ENCODE data around the gene TRABD2B. TPM values are rescaled to one million over a fixed set of nuclear protein-coding genes. Genes with fewer than 3 reads are reported as not detected.

The TRABD2B gene
- total RNA-seq, 4 donors from 2014 or later = 0.63 to 3.1 (median 1.7) TPM

GRCh38 chr1:47725511-47725991 lies 271.6 kb downstream of the TRABD2B start:
- DNase-seq (ENCODE audit: low spot score in 2 of 2) = no peak
- WGBS, 2 donors = 16 to 24% methylated on average over 13 of the region's 13 CpGs
- TF ChIP-seq POLR2A (IDR thresholded peaks at IDR 0.05) = no peak
- no peak for TF ChIP-seq CTCF (IDR thresholded peaks at IDR 0.05)
- no peak overlapping the region for H3K4me3 ChIP-seq (ENCODE audit: low read depth, poor library complexity, severe bottlenecking)
- intact Hi-C loops (cut with DNase I; ENCODE audit: low total_unique reads) = loop anchor here (5.0 kb wide), 1 partner anchor 293 kb away; no protein-coding TSS in a partner anchor

GRCh38 chr1:47725000-47725473 lies 272.1 kb downstream of the TRABD2B start:
- DNase-seq (ENCODE audit: low spot score in 2 of 2) = peak in 1 of 2 donors; percentile 80
- intact Hi-C loops (cut with DNase I; ENCODE audit: low total_unique reads) = loop anchor here (5.0 kb wide), 2 partner anchors 293 to 543 kb away; no protein-coding TSS in a partner anchor

GRCh38 chr1:47724432-47724999 lies 272.7 kb downstream of the TRABD2B start:
- WGBS, 2 donors = 42 to 54% methylated on average over 10 to 13 of the region's 13 CpGs
- peak in 1 of 2 donors; percentile 54 for DNase-seq (ENCODE audit: low spot score in 2 of 2)
- no peak overlapping the region for H3K4me3 ChIP-seq (ENCODE audit: low read depth, poor library complexity, severe bottlenecking)
- TF ChIP-seq POLR2A (IDR thresholded peaks at IDR 0.05) (no peak), CTCF (IDR thresholded peaks at IDR 0.05) (no peak)
- intact Hi-C loops (cut with DNase I; ENCODE audit: low total_unique reads) = loop anchor here (5.0 kb wide), 1 partner anchor 542 kb away; no protein-coding TSS in a partner anchor

More at GRCh38 chr1:47725000-47725473, 272.1 kb downstream of the TRABD2B start:
- 4 to 23% methylated on average over 4 to 29 of the region's 45 CpGs for WGBS, 2 donors
- H3K4me3 ChIP-seq (ENCODE audit: low read depth, poor library complexity, severe bottlenecking) = no peak overlapping the region
- no peak for TF ChIP-seq POLR2A (IDR thresholded peaks at IDR 0.05)
- TF ChIP-seq CTCF (IDR thresholded peaks at IDR 0.05) = no peak

- DNase-seq (ENCODE audit: low spot score in 2 of 2) = peak in 1 of 2 donors; percentile 76
- 72 to 88% methylated on average over 8 to 11 of the region's 11 CpGs for WGBS, 2 donors
- no peak overlapping the region for H3K4me3 ChIP-seq (ENCODE audit: low read depth, poor library complexity, severe bottlenecking)
- TF ChIP-seq CTCF (IDR thresholded peaks at IDR 0.05) (no peak), POLR2A (IDR thresholded peaks at IDR 0.05) (no peak)
- intact Hi-C loops (cut with DNase I; ENCODE audit: low total_unique reads) = loop anchor here (5.0 kb wide), 1 partner anchor 541 kb away; no protein-coding TSS in a partner anchor
These were observed 274.1 kb downstream of the TRABD2B start for GRCh38 chr1:47722909-47723580.

- intact Hi-C loops (cut with DNase I; ENCODE audit: low total_unique reads) = loop anchor here (5.0 kb wide), 1 partner anchor 540 kb away; no protein-coding TSS in a partner anchor
- TF ChIP-seq POLR2A (IDR thresholded peaks at IDR 0.05) = no peak
- no peak for TF ChIP-seq CTCF (IDR thresholded peaks at IDR 0.05)
- DNase-seq (ENCODE audit: low spot score in 2 of 2) = peak in 1 of 2 donors; percentile 68
- no peak overlapping the region for H3K4me3 ChIP-seq (ENCODE audit: low read depth, poor library complexity, severe bottlenecking)
- WGBS, 2 donors = 88 to 97% methylated on average over 8 of the region's 8 CpGs
These were observed 275.1 kb downstream of the TRABD2B start for GRCh38 chr1:47722101-47722500.

All from lower leg skin (tissue), 4 donors.